GM23338 (cell line): ENCODE results near the gene UBAC1.

Experiments used
- CREB1 ChIP-seq: fragments of 250-450 bp; sonication (Bioruptor Pico); IDR thresholded peaks from 2 replicates; pipeline ENCODE4 v1.5.0; 2020; ENCODE audit warnings: low read depth, mild to moderate bottlenecking, moderate library complexity
- CTCF ChIP-seq, 2 experiments: fragments of 200-600 bp in 1 of 2; sonication (generic) in 1 of 2; conservative IDR thresholded peaks; 2 replicates each; pipeline versions ENCODE4 v1.5.1 to v1.6.1; 2016 to 2017; ENCODE audit warnings: antibody characterized with exemption in 2 of 2, low read depth in 2 of 2, mild to moderate bottlenecking in 2 of 2, moderate library complexity in 1 of 2
- ETS1 ChIP-seq: IDR thresholded peaks from 2 replicates; pipeline ENCODE4 v1.6.1; 2016; ENCODE audit warnings: antibody characterized with exemption
- EZH2 ChIP-seq: fragments of 200-600 bp; sonication (generic); IDR thresholded peaks from one replicate; pipeline ENCODE4 v1.8.0; 2017; ENCODE audit warnings: antibody characterized with exemption, mild to moderate bottlenecking, low read depth; ENCODE audit not compliant: unreplicated experiment
- EZH2phosphoT487 ChIP-seq: fragments of 200-600 bp; sonication (generic); IDR thresholded peaks from one replicate; pipeline ENCODE4 v1.8.1; 2018; ENCODE audit warnings: antibody characterized with exemption; ENCODE audit not compliant: unreplicated experiment
- JUNB ChIP-seq: IDR thresholded peaks from one replicate; pipeline ENCODE4 v1.6.1; 2016; ENCODE audit warnings: antibody characterized with exemption; ENCODE audit not compliant: unreplicated experiment
- NANOG ChIP-seq: IDR thresholded peaks from 2 replicates; pipeline ENCODE4 v1.6.1; 2016; ENCODE audit warnings: antibody characterized with exemption, borderline replicate concordance
- POLR2AphosphoS5 ChIP-seq: IDR thresholded peaks from 2 replicates; pipeline ENCODE4 v1.6.1; 2016; ENCODE audit warnings: antibody characterized with exemption, low read depth
- REST ChIP-seq: IDR thresholded peaks from one replicate; pipeline ENCODE4 v1.6.1; 2018; ENCODE audit warnings: antibody characterized with exemption; ENCODE audit not compliant: unreplicated experiment
- STAT1 ChIP-seq: IDR thresholded peaks from one replicate; pipeline ENCODE4 v1.6.1; 2016; ENCODE audit warnings: antibody characterized with exemption; ENCODE audit not compliant: unreplicated experiment
- ZNF114 ChIP-seq: fragments of 250-450 bp; sonication (Bioruptor Pico); IDR thresholded peaks from 2 replicates; pipeline ENCODE4 v1.5.0; 2020; ENCODE audit warnings: mild to moderate bottlenecking, moderate library complexity
- ZNF331 ChIP-seq: fragments of 250-450 bp; sonication (Bioruptor Pico); IDR thresholded peaks from 2 replicates; pipeline ENCODE4 v1.5.0; 2020; ENCODE audit warnings: low read depth, mild to moderate bottlenecking, moderate library complexity

DNA sequence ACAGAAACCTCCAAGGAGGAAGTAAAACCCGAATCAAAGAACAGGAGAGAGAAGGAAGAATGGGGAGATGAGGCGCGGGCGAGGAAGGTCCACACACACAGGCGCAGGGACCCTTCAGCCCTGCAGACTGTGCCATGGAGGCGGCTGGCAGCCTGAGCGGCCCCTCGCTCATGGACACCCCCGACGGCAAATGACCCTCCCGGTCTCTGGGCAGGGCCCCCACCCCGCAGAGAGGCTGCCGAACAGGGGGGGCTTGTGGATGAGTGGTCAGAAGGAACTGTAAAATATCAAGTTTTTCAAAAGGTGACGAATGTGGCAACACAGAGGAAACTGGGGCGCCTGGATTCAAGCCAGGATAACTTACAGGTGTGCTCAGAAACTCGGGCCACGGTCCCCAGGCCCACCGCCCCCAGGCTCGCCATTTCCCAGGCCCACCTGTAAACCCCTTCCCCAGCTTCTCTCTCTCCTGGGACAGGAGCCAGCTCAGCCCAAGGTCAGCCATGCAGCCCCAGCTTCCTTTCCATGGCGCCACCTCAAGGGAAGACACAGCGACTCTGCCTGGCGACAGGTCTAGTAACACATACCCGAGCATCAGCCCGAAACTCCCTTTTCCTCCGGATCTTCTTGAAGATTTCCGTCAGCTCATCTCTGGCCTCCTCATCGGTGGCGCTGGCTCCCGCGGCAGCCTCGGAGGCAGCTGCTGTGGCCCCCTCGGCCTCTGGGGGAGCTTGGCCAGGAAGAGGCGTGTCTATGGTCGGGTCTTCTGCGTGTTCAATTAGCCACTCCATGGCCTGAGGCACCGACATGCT is 16.5 kb downstream of the UBAC1 start:
- no peak; a peak in 1 of 4 replicates for TF ChIP-seq CTCF (conservative IDR thresholded peaks at IDR 0.05; ENCODE audit: low read depth in 2 of 2)
- no peak for TF ChIP-seq EZH2phosphoT487
- no peak for TF ChIP-seq EZH2
- no peak for TF ChIP-seq POLR2AphosphoS5
- TF ChIP-seq REST = no peak
- TF ChIP-seq JUNB = no peak
- no peak for TF ChIP-seq NANOG
- TF ChIP-seq ZNF331 (CRISPR knock-in tag) = no peak
- TF ChIP-seq CREB1 (CRISPR knock-in tag) = no peak
- no peak for TF ChIP-seq STAT1
- no peak for TF ChIP-seq ETS1
- TF ChIP-seq ZNF114 (CRISPR knock-in tag) = no peak
